GM18517 (cell line): ENCODE data around the gene SARM1.

Experiments used
- ATAC-seq: cut with Tn5 transposase; IDR thresholded peaks from one replicate; pipeline ENCODE4 v1.9.1; 2021; ENCODE audit warnings: mild to moderate bottlenecking, moderate library complexity; ENCODE audit not compliant: unreplicated experiment

SARM1 gene

DNA sequence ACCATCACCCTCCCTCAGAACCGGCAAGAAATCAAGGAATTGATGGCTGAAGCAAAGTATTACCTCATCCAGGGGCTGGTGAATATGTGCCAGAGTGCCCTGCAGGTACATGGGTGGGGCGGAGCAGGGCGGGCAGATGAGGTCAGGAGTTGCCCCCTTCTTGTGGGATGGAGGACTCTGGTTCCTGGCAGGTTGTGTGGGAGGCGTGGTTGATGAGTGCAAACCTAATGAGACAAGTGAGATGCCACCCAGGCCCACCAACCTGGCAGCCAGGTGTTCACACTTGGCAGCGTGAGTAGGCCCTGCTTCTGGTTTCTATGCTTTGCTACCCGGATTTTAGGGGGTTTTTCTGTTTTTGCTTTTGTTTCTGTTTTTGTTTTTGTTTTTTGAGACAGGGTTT is 31.1 kb upstream of the SARM1 start:
- no peak for ATAC-seq

DNA sequence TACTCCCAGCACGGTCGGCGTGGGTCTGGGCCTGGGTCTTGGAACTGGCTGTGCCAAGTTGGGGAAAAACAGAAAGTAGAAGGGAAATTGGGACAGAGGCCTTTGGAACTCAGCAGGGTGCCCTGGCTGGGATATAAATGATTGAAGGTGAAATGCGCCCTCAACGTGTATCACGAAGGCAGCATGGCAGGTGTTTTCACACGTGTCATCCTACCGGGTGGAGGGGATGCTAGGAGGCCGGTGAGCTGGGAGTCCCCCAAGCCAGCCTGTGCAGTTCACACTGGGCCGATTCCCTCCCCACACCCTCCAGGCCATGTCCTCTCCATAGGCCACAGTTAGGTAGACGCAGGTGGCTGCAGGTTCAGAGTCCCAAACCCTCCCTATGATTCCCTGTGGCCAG is 30.0 kb upstream of the SARM1 start:
- no peak for ATAC-seq

DNA sequence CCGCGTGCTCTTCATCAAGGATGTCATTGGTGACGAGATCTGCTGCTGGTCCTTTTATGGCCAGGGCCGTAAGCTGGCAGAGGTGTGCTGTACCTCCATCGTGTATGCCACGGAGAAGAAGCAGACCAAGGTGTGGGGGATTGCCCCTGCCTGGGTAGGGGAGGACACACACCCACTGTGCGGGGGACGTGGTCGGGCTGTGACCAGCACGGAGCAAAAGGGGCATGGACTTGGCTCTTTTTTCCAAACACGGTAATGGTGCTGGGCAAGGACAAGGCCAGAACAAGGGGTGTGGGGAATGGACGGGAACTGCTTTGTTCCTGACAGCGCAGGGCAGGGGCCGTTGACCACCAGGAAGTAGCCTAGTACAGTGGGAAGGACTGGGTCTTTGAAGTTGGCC is 29.2 kb upstream of the SARM1 start:
- ATAC-seq = no peak

DNA sequence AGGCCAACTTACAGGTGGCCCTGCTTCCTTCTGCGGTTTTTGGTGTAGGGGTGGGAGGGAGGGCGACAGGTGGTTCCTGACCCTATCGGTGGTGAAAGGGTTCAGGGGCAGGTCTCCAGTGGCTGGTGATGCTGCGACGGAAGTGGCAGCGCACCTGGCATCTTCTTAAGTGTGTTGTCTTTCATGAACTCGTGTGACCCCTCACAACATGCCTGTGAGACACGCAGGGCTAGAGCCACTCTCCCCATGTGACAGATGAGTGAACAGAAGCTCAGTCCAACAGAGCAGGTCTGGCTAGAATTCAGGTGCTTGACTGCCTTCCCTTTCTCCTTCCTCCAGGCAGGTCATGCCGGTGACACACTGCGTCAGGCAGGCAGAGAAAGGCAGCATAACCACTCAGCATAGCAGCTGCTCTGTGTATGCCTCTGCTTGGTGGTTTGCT is 28.0 kb upstream of the SARM1 start:
- no peak for ATAC-seq

DNA sequence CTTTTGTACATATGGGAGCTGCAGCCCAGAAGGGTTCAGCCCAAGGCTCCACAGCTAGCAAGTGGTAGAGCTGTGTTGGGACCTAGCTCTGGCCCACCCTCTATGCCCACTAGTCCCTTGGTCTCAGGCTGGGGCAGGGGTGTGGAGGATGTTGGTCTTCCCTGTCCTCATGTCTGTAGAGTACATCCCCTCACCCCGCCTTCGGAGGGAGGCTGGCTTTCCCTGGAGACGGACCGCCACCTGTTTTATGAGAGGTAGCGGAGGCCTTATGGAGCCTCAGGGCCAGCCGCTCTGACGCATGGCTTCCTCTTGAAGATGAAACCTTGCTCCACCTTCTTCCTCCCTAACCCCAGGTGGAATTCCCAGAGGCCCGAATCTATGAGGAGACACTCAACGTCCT is 27.5 kb upstream of the SARM1 start:
- no peak for ATAC-seq

DNA sequence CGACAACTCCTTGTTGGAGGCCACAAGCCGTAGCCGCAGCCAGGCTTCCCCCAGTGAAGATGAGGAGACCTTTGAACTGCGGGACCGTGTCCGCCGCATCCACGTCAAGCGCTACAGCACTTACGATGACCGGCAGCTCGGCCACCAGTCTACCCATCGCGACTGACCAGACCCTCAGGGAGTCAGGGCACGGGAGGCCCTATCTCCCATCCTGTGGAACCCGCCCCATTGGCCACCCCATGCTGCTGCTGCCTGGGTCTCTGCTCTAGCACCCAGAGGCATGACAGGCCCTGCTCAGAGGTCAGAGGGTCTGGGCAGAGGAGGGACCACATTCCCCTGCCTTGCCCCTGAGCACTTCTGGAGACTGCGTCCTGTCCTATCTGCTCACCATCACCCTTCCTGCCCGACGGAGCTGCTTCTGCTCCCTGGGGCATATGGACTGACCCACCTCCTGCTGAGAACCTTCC is 27.0 kb upstream of the SARM1 start:
- no peak for ATAC-seq

DNA sequence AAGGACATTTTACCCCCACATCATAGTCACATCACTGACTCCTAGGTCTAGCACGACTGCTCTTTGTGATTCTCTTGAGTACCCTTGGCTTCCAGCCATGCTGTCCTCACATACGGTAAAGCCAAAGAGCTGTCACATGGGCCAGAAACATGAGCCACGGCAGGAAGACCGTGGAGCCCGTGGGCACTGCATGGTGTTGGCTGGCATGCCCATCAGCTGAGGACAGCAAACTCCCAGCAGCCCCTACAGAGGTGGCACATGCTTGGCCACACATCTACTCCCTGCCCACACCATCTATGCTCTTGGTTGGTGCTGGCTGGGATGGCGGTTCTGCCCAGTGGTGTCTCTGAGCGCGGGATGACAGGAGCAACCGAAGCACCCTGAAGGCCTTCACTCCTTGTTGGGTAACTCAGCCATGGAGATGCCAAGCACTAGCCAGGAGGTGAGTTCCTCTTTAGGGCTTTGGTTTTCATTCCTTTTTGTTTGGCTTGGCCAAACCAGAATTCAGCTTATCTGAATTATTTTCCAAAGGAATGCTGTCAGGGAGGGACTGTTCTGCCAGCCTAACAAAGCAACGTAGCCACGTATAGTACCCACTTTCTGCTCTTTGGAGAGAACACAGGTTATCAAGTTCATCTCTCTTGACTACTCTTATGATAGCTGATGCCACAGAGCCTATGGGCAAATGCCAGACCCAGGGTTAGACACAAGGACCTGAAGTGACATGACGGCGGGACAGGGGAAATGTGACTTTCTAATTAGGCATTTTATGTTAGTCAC is 25.9 kb upstream of the SARM1 start:
- no peak for ATAC-seq

DNA sequence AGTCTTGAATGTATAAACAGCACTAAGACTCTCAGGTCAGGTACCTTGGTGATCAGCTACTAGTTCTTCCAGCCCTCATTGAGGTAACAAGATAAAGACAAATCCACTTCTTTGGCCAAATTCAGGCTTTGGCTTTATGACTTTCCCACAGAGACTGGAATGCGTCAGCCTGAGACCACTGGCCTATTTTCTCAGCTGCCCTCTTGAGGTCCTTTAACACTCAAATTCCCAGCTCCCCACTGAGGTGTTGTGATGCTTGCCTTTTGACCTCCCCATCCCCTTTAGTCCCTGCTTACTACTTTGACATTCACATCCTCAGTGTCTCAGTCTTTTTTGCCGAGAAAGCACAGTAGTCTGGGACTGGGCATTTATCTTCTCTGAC is 25.3 kb upstream of the SARM1 start:
- no peak for ATAC-seq

DNA sequence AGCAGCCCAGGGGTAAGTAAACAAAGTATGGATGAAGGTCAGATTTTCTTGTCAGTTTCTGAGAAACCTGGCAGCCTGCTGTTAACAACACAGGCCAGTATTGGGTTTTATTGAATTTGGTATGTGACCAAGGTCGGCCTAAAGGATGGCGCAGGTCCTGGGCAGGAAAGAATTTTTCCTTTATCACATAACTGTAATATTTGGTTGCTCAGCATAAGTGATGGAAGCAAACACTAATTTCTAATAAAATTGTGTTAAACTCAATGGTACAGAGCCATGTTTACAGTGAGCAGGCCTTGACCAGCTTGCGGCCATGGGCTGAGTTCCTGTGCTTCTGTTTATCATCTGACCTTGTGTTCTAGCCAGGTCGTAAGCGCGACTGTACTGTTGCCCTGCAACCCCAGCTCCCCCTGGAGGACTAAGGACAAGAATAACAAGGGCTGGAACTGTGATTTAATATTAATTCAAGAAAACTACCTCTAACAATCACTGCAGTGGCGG is 24.7 kb upstream of the SARM1 start:
- ATAC-seq = no peak

DNA sequence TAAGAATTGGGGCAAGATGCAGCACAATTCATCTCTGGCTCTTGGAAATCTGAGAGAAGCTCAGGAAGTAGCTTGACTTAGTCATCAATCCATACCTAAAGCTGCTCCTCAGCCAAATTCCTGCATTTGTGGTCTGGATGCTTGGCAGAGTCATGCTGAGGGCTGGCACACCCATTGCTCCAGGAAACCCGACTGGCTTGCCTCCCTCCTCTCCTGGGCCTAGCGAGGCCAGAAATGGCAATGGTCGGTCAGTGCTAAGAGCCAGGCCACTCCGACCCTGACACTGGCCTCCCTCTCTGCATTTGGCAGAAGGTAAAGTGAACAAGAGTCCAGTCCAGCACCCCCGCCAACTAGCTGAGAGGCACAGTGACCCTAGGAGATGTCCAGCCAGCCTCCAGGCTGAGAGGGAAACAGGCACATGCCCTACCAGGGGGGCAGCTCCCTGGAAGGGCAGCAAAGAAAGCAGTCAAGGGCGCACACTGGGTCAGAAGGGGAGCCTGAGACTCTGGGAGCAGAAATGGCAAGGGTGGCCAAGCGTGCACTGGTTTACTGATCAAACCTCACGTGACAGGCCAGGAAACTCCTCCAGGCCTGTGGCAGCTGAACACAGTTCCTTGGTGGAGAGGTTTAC is 24.1 kb upstream of the SARM1 start:
- ATAC-seq = no peak

DNA sequence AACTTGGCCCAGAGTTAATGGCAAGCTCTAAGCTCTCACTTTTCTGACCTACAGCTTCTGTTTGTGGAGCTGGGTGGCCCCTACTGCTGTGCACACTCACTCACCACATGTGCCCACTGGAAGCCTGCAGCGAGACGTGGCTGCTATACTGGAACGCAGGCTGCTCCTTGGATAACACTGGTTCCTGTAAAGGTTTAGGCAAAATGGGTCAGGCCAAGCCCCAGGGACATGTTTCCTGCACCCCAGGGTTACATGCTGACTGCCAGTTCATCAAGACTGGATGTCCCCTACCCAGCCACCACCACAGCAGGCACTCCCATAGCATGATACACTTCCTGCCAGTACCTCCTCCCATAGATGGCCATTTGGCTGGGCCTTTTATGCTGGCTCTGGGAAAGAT is 22.5 kb upstream of the SARM1 start:
- no peak for ATAC-seq

DNA sequence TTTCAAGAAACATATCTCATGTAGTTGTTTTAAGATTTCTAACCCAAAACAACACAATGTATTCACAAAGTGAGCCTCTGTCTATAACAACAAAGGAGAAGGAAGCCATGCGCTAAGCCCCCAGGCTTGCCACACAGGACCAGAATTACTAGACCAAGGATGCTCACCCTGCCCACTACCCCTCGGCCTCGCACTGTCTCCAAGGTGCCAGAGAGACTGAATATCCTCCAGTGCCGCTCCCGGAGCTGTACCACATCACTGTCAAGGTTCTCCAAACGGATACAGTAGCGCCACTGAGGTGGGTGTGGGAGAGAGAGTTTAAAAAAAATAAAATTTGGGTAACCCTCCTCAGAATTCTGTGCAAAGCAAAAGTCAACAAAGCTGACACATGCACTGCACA is 21.2 kb upstream of the SARM1 start:
- ATAC-seq = no peak

DNA sequence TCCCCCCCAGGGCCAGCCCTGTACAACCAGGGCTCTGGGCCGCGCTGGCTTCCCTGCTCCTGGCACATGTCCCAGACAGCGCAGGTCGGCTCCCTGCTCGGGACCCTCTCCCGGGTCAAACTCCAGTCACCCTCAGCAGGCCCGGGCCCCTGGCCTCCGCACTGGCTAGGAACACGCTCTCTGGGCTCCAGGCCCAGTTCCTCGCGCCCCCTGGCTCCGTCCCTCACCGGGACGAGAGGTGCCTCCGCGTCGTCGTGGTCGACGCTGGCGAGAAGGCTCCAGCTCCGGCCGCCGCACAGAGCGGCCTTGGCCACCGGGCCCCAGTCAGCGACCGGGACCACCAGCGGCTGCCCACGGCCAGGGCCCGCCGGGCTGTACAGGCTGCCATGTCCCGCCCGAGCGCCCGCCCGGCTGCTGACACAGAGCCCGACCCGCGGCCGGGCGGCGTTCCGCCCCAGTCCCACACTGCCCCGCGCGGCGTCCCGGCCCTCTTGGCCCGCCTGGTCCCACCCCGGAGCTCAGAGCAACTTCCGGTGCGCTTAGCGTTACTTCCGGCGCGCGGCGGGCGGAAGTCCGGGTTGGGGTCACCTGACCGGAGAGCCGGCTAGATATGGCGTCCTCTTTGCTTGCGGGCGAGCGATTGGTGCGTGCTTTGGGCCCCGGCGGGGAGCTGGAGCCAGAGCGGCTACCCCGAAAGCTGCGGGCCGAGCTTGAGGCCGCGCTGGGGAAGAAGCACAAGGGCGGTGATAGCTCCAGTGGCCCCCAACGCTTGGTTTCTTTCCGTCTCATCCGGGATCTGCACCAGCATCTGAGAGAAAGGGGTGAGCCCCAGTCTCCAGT is 14.2 kb upstream of the SARM1 start, which contains the start of gene POLDIP2:
Gene POLDIP2, minus strand, starts transcription at position 467 of the 840 bp plus-strand sequence. Its CDS starts 79 bp downstream, at position 388.
- peak; percentile 89 for ATAC-seq

DNA sequence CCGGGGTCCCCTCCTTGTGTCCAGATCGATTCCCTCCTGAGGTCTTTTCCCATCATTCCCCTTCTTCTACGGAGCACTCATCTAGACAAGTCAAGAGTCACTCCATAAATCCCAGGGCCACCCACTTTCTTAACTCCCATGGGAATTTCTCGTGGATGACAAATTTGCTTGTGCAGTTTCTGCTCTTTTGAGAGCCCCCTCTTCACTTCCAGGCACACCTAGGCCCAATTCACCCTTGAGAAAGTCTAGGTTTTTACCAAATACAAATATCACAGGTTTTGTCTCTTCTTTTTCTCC is 13.6 kb upstream of the SARM1 start:
- no peak for ATAC-seq

DNA sequence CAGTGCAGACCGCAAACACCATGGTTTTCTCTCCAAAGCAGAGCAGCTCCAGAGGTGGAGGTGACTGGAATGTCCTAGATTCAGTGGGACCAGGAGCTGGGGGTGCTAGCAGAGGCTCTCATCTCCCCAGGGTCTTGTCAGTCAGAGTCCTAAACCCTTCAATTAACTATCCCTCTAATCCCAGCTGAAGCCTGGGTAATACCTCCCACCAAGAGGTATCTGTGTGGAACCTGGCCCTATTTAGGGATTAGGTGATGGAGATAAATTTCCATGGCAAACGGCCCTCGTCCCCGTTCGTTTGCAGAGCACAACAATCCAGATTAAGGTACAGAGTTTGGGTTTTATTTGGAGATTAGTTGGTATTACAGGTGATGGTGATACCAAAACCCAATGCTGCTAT is 8.3 kb upstream of the SARM1 start:
- no peak for ATAC-seq

DNA sequence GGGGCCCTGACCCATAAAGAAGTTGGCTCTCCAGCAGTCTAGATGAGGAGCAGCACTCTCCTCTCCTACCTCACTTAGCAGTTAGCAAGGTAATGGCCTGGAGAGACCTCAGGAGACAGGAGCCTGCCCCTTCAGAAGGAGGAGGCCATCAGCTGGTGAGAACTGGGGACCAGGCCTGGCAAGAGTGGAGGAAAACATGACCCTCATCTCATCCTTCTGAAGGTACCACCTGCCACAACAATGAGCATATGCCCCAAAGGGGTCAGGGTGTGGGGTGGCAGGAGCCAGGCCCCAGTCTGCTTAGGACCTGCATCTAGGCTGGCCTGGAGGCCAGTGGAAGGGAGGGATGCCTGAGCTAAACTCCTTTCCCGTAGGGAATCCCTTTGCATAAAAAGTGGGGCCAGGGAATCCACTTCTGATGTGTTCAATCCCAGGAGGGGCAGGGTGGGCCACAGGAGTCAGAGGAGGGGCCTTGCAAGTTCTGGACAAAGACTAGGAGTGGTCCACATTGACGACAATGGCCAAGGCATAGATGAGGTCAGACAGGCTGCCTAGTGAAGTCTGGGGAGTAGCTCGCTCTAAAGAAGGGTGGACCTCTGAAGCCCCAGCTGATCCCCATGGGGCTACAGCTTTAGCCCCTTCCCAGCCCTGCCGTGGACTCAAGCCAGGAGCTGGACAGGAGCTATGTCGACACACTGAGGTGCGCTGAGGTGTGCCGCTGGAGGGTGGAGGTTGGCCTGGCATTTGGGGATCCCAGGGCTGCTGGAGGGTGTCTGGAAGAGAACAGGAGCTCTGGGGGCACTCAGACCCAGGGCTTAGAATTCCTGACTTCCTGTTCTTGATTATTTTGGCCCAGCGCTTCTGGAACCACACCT is 7.5 kb upstream of the SARM1 start:
- ATAC-seq = no peak

DNA sequence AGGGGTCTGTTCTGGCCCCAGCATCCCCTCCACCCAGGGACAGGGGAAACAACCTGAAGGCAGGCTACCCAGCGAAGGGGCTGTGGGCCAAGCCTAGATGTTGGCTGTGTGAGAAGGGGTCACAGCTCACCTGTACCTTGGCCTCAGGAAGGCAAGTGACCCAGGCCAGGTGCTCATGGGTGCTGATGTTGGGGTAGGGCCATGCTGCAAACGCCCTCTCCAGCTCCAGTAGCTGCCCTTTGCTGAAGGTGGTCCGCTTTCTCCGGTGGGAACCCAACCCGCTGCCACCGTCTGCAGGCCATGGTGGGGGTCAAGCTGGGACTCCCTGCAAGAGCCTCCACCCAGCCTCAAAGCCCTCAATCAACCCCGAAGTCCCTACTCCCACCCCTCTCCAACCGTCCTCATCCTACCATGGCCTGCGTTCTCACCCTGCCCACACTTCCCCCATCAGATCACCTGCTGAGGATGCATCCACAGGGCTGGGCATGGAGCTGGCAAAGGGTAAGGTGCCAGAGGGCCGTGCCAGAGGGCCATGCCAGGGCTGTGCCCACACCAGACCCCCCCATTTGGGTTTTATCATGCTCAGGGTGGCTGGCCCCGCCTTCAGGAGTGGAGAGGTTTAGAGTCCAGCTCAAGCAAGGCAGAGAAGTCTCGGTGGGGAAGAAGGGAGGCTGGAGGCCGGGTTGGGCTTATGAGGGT is 6.7 kb upstream of the SARM1 start, which contains the start of gene SEBOX:
Gene SEBOX, minus strand, starts transcription at position 535 of the 699 bp plus-strand sequence. Its CDS starts 48 bp downstream, at position 487.
- no peak for ATAC-seq

DNA sequence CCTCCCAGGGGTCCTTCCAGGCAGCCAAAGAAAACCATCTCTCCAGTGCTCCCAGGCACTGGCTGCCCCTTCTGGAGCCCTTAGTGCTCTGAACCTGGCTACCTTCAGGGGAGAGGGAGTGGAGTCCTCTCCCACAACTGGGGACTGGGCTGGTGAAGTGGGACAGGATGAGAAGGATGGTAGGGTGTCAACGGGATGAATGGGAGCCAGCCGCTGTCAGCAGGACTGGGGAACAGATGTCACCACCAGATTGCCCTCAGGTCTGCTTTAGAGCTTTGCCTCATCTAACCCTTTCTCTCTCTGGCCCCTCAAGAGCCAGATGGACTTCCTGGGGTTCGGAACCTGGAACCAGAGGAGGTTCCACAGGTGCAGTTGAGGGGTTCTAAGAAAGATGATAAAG is 6.0 kb upstream of the SARM1 start:
- ATAC-seq = no peak

DNA sequence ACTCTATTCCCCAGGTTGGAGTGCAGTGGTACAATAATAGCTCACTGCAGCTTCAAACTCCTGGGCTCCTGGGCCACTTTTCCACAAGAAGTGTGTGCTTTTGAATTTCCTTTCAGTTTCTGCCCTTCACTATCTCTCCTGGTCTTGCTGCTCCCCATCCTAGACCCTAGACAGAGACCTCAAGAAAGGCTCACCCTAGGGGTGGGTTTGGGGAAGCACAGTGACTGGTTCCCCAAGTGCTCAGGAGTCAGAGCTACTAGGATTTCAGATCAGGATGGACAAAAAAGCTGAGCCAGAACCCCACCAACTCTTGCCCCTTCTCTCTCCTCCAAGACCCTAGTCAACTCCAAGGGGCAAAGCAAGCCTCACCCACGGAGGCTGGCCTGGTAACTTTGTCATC is 4.9 kb upstream of the SARM1 start:
- no peak for ATAC-seq
